GM12878 (cell line): ENCODE measurements around the gene ELK3. TPM values are rescaled to one million over a fixed set of nuclear protein-coding genes. Genes with fewer than 3 reads are reported as not detected.

Experiments
- ATAC-seq: fragments of 200-7000 bp; cut with Tn5 transposase; 3 replicates; pipeline ENCODE4 v1.9.1; 2020; ENCODE audit warnings: mild to moderate bottlenecking, moderate library complexity
- BruUV-seq: library from RNA; stranded (reverse); fragments of 400-500 nt; replicated peaks from 2 replicates; lab custom pipeline; 2021; lab: Mats Ljungman, UMichigan
- CTCF ChIA-PET: fragments of 300-600 bp; sonication (Branson Sonifier 250); formaldehyde crosslinking; extraction: SDS; loops from one replicate; lab custom pipeline; 2021; ENCODE audit warnings: inconsistent platforms; lab: Yijun Ruan, JAX
- POLR2A ChIA-PET: fragments of 350-600 bp; formaldehyde crosslinking; extraction: SDS; loops from one replicate; lab custom pipeline; 2021; ENCODE audit warnings: inconsistent platforms; lab: Charles Lee
- RAD21 ChIA-PET: fragments of 300-600 bp; sonication (Branson Sonifier 250); formaldehyde crosslinking; loops from one replicate; lab custom pipeline; 2023; ENCODE audit warnings: antibody characterized with exemption; ENCODE audit not compliant: unreplicated experiment; lab: Charles Lee
- SMC1A ChIA-PET: fragments of 300-600 bp; sonication (Branson Sonifier 250); formaldehyde crosslinking; loops from one replicate; lab custom pipeline; 2023; ENCODE audit not compliant: unreplicated experiment, uncharacterized antibody; lab: Charles Lee
- DNase-seq: peaks from one replicate; pipeline ENCODE4 v3.0.0-alpha.2; 2011; ENCODE audit warnings: low read depth, low spot score
- FAIRE-seq: peaks from 3 replicates; lab custom pipeline; 2011; peaks lifted over from hg19 to GRCh38; lab: Jason Lieb, UNC
- H2AFZ ChIP-seq: 2 replicates; pipeline ENCODE4 v1.6.0; 2011; ENCODE audit warnings: low read depth, low read length, control low read depth; ENCODE audit not compliant: control insufficient read depth
- H3K27ac ChIP-seq: 2 replicates; pipeline ENCODE4 v1.5.1; 2011; ENCODE audit warnings: control low read depth; ENCODE audit not compliant: control insufficient read depth, insufficient read depth
- H3K27me3 ChIP-seq, 2 experiments: replicated peaks in 1 of 2; 2 replicates each; pipeline versions ENCODE4 v1.6.0 to v1.6.1; 2011; ENCODE audit warnings: low read length in 1 of 2; ENCODE audit not compliant: control insufficient read depth in 2 of 2, insufficient read depth in 2 of 2
- H3K36me3 ChIP-seq, 2 experiments: 2 replicates each; pipeline ENCODE4 v1.5.1; 2011; ENCODE audit warnings: low read length in 1 of 2; ENCODE audit not compliant: control insufficient read depth in 2 of 2, insufficient read depth in 2 of 2
- H3K4me1 ChIP-seq: 2 replicates; pipeline ENCODE4 v1.6.1; 2011; ENCODE audit warnings: mild to moderate bottlenecking, low read length, moderate library complexity, mixed read lengths; ENCODE audit not compliant: control insufficient read depth, insufficient read depth
- H3K4me2 ChIP-seq: 2 replicates; pipeline ENCODE4 v1.6.0; 2011; ENCODE audit warnings: control low read depth; ENCODE audit not compliant: control insufficient read depth, insufficient read depth
- H3K4me3 ChIP-seq: fragments of 200-600 bp; sonication (generic); 2 replicates; pipeline ENCODE4 v1.5.1; 2016
- H3K79me2 ChIP-seq: 2 replicates; pipeline ENCODE4 v1.6.0; 2011; ENCODE audit warnings: low read length; ENCODE audit not compliant: control insufficient read depth, insufficient read depth
- H3K9ac ChIP-seq: 2 replicates; pipeline ENCODE4 v1.8.0; 2011; ENCODE audit warnings: low read length, control low read depth, mixed read lengths; ENCODE audit not compliant: control insufficient read depth, insufficient read depth
- H3K9me3 ChIP-seq: replicated peaks from 3 replicates; pipeline ENCODE4 v1.5.1; 2011; ENCODE audit warnings: mild to moderate bottlenecking, low read length; ENCODE audit not compliant: control insufficient read depth, insufficient read depth
- H4K20me1 ChIP-seq: 2 replicates; pipeline ENCODE4 v1.6.0; 2011; ENCODE audit not compliant: control insufficient read depth, insufficient read depth
- IRF5 ChIP-seq: fragments of 450-650 bp; IDR thresholded peaks from 2 replicates; pipeline ENCODE4 v1.6.1; 2017; ENCODE audit warnings: borderline replicate concordance
- JUND ChIP-seq: IDR thresholded peaks from 2 replicates; pipeline ENCODE4 v1.6.1; 2012; ENCODE audit warnings: low read depth, mild to moderate bottlenecking, low read length, improper control_type of control experiment, moderate library complexity
- POLR2A ChIP-seq: IDR thresholded peaks from 2 replicates; pipeline ENCODE4 v1.6.1; 2011; ENCODE audit warnings: low read depth, mild to moderate bottlenecking, low read length
- TCF12 ChIP-seq: IDR thresholded peaks from 2 replicates; pipeline ENCODE4 v1.6.1; 2011; ENCODE audit warnings: low read depth, mild to moderate bottlenecking, low read length
- TCF3 ChIP-seq: IDR thresholded peaks from 2 replicates; pipeline ENCODE4 v1.6.1; 2012; ENCODE audit warnings: low read depth, mild to moderate bottlenecking, low read length, borderline replicate concordance; ENCODE audit not compliant: insufficient read depth
- YBX1 ChIP-seq: fragments of 450-650 bp; IDR thresholded peaks from 2 replicates; pipeline ENCODE4 v1.6.1; 2016; ENCODE audit warnings: antibody characterized with exemption
- WGBS: methylation state at CpG from one replicate; pipeline ENCODE4 v1.1.6; 2016; ENCODE audit warnings: low lambda C conversion rate; ENCODE audit not compliant: insufficient replicate concordance, insufficient coverage; ENCODE audit errors: missing lambda C conversion rate; 5-methylcytosine and 5-hydroxymethylcytosine counted together
- in situ Hi-C: fragments of 300-500 bp; cut with MboI; formaldehyde crosslinking; loops from 9 replicates; pipeline ENCODE4 v1.14.3; 2018; ENCODE audit warnings: mixed read lengths
- intact Hi-C: fragments of 100-400 bp; cut with micrococcal nuclease; formaldehyde crosslinking; loops from one replicate; pipeline ENCODE4 v1.14.2; 2022; ENCODE audit not compliant: unreplicated experiment
- polyA plus RNA-seq, 11 experiments: library from polyadenylated mRNA; depleted of rRNA in 4 of 11; unstranded in 6 of 11; stranded (reverse) in 5 of 11; fragments of >200 nt; fragmentation: Nextera tagmentation in 4 of 11; fragmentation: Illumina TruSeq in 1 of 11; extraction: Ambion mirVana in 4 of 11; extraction: Trizol in 1 of 11; gene quantifications; 1 replicate in 1 of 11; 2 replicates in 10 of 11; pipeline versions ENCODE4 v1.2.1 to v1.2.3, GENCODE V29; 2011 to 2016; ENCODE audit warnings: inconsistent platforms in 2 of 11, missing spikeins in 2 of 11, low read depth in 1 of 11
- total RNA-seq, 4 experiments: library from RNA; depleted of rRNA in 3 of 4; stranded (reverse); fragments of >200 nt in 3 of 4; fragmentation: Illumina TruSeq in 1 of 4; extraction: Trizol in 1 of 4; gene quantifications; 2 replicates each; pipeline versions ENCODE4 v1.2.1 to v1.2.3, GENCODE V29; 2013 to 2021
- TF ChIP-seq, protein P1 (sequence below): IDR thresholded peaks from 2 replicates; pipeline ENCODE4 v1.6.1; 2011; ENCODE audit warnings: low read depth, mild to moderate bottlenecking, low read length, moderate library complexity, borderline replicate concordance; ENCODE audit errors: extremely low read depth
- TF ChIP-seq, protein P2 (sequence below): IDR thresholded peaks from 2 replicates; pipeline ENCODE4 v1.6.1; 2012; ENCODE audit warnings: low read length, inconsistent platforms
- TF ChIP-seq, protein P3 (sequence below): fragments of 450-650 bp; IDR thresholded peaks from 2 replicates; pipeline ENCODE4 v1.6.1; 2017; ENCODE audit warnings: mild to moderate bottlenecking, moderate library complexity

The ELK3 gene
- total and polyA plus RNA-seq, 10 of the 15 experiments (the other 5 are each of a cell fraction or from before 2014, with no cell fraction given): 0.37 to 4.8 (median 0.88) TPM

- H3K79me2 ChIP-seq: no peaks in the 10 kb centered on the region
- no peak overlapping the region for H3K27ac ChIP-seq
- no peaks in the 10 kb centered on the region for H3K36me3 ChIP-seq
- in situ Hi-C loops (no loop called here), intact Hi-C loops (no loop called here)
- no peak overlapping the region for H3K4me2 ChIP-seq
- no peaks in the 10 kb centered on the region for H3K27me3 ChIP-seq
- H3K9ac ChIP-seq: no peak overlapping the region
- TF ChIP-seq IRF5 (no peak), TCF3 (no peak), YBX1 (no peak), JUND (no peak), TCF12 (no peak), POLR2A (no peak)
- TF ChIP-seq, protein P1, sequence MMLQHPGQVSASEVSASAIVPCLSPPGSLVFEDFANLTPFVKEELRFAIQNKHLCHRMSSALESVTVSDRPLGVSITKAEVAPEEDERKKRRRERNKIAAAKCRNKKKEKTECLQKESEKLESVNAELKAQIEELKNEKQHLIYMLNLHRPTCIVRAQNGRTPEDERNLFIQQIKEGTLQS: no peak
- TF ChIP-seq, protein P2, sequence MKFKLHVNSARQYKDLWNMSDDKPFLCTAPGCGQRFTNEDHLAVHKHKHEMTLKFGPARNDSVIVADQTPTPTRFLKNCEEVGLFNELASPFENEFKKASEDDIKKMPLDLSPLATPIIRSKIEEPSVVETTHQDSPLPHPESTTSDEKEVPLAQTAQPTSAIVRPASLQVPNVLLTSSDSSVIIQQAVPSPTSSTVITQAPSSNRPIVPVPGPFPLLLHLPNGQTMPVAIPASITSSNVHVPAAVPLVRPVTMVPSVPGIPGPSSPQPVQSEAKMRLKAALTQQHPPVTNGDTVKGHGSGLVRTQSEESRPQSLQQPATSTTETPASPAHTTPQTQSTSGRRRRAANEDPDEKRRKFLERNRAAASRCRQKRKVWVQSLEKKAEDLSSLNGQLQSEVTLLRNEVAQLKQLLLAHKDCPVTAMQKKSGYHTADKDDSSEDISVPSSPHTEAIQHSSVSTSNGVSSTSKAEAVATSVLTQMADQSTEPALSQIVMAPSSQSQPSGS: no peak
- TF ChIP-seq, protein P3, sequence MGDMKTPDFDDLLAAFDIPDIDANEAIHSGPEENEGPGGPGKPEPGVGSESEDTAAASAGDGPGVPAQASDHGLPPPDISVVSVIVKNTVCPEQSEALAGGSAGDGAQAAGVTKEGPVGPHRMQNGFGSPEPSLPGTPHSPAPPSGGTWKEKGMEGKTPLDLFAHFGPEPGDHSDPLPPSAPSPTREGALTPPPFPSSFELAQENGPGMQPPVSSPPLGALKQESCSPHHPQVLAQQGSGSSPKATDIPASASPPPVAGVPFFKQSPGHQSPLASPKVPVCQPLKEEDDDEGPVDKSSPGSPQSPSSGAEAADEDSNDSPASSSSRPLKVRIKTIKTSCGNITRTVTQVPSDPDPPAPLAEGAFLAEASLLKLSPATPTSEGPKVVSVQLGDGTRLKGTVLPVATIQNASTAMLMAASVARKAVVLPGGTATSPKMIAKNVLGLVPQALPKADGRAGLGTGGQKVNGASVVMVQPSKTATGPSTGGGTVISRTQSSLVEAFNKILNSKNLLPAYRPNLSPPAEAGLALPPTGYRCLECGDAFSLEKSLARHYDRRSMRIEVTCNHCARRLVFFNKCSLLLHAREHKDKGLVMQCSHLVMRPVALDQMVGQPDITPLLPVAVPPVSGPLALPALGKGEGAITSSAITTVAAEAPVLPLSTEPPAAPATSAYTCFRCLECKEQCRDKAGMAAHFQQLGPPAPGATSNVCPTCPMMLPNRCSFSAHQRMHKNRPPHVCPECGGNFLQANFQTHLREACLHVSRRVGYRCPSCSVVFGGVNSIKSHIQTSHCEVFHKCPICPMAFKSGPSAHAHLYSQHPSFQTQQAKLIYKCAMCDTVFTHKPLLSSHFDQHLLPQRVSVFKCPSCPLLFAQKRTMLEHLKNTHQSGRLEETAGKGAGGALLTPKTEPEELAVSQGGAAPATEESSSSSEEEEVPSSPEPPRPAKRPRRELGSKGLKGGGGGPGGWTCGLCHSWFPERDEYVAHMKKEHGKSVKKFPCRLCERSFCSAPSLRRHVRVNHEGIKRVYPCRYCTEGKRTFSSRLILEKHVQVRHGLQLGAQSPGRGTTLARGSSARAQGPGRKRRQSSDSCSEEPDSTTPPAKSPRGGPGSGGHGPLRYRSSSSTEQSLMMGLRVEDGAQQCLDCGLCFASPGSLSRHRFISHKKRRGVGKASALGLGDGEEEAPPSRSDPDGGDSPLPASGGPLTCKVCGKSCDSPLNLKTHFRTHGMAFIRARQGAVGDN: no peak
- no peaks in the 10 kb centered on the region for H4K20me1 ChIP-seq
- WGBS: 53% methylated on average over 12 of the region's 12 CpGs
- no peak for FAIRE-seq
- RAD21 ChIA-PET: no interaction called here
- no peaks in the 10 kb centered on the region for H3K9me3 ChIP-seq
- no peak overlapping the region for H2AFZ ChIP-seq
- CTCF ChIA-PET: interaction anchor here (0.7 to 1.0 kb wide), 2 partner anchors 269 to 290 kb away, joined by 3 read pairs; no protein-coding TSS in a partner anchor
- H3K4me1 ChIP-seq: peaks cover 6% of the 10 kb centered on the region
- ATAC-seq: peak; percentile 20
- POLR2A ChIA-PET: no interaction called here
- no peak overlapping the region for H3K4me3 ChIP-seq
- BruUV-seq: no TSS peak
- SMC1A ChIA-PET: interaction anchor here (0.5 to 1.0 kb wide), 2 partner anchors 16 to 289 kb away, joined by 3 to 4 read pairs; no protein-coding TSS in a partner anchor
- DNase-seq: no peak
Observed at GRCh38 chr12:96227365-96228106, 33.4 kb downstream of the ELK3 start.
